Embryonic facial prominence (tissue), 1 donor: Measurements from ENCODE around the gene SOWAHC.

Experiments
- DNase-seq: peaks from one replicate; pipeline ENCODE4 v3.0.0-alpha.2; 2016; ENCODE audit errors: extremely low spot score

Gene SOWAHC

GRCh38 chr2:109645412-109646184, 31.4 kb downstream of the SOWAHC start:
- DNase-seq, result no peak

- no peak for DNase-seq
Measured at GRCh38 chr2:109646961-109647360, 32.8 kb downstream of the SOWAHC start.

- no peak for DNase-seq
Measured at GRCh38 chr2:109647636-109648035, 33.5 kb downstream of the SOWAHC start.

GRCh38 chr2:109648041-109648527, 33.9 kb downstream of the SOWAHC start:
- no peak for DNase-seq

- no peak for DNase-seq
Measured at GRCh38 chr2:109649736-109650695, 35.9 kb downstream of the SOWAHC start.

- no peak for DNase-seq
Measured at GRCh38 chr2:109654326-109655050, 40.3 kb downstream of the SOWAHC start.

GRCh38 chr2:109655287-109655686, 41.1 kb downstream of the SOWAHC start:
- no peak for DNase-seq

- no peak for DNase-seq
Measured at GRCh38 chr2:109659396-109660045, 45.4 kb downstream of the SOWAHC start.

GRCh38 chr2:109660046-109660860, 46.1 kb downstream of the SOWAHC start:
- no peak for DNase-seq

GRCh38 chr2:109662889-109663288, 48.7 kb downstream of the SOWAHC start:
- no peak for DNase-seq

GRCh38 chr2:109663721-109664120, 49.6 kb downstream of the SOWAHC start:
- DNase-seq, result no peak

- no peak for DNase-seq
Measured at GRCh38 chr2:109666466-109666865, 52.3 kb downstream of the SOWAHC start.
